Stromal cell of bone marrow (primary cell): ENCODE measurements around the gene MACF1.
"Not testable (repeated sequence)": the region's sequence is repeated elsewhere in the genome, so short reads cannot be mapped to it uniquely, and the experiment has no call there.

Source experiments
- DNase-seq: peaks from one replicate; pipeline ENCODE4 v3.0.0-alpha.2; 2012; ENCODE audit warnings: low read depth

Gene MACF1

DNA sequence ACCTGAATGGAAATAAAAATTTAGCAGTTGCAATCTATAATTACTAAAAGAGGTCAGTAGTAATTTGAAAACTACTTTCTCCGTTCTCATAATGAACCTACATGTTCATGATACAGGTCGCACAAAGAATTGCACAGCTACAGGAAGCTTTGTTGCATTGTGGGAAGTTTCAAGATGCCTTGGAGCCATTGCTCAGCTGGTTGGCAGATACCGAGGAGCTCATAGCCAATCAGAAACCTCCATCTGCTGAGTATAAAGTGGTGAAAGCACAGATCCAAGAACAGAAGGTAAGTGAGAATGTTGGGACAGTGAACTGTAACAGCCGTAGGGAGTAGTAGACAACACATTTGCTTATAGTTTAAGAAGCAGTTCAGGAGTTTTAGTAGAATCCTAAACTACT, 218.1 kb downstream of the MACF1 start:
- DNase-seq, result no peak

DNA sequence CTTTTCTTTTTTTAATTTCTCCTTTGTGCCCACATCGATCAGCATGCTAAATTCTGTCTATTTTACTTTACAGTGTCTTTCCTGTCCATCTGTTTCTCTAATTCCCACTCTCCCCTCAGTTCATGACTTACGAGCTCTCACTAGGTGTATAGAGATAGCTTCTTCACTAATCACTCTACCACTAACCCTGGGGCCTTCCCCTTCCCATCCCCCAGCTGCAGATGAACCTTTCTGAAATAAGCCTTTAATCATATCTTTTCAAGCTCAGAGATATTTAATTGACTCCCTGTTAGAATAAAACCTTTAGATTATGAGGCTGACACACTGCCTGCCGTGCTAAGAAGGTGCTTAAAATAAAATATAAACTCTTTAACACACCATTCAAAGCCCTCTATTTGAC, 220.7 kb downstream of the MACF1 start:
- DNase-seq, result no peak

DNA sequence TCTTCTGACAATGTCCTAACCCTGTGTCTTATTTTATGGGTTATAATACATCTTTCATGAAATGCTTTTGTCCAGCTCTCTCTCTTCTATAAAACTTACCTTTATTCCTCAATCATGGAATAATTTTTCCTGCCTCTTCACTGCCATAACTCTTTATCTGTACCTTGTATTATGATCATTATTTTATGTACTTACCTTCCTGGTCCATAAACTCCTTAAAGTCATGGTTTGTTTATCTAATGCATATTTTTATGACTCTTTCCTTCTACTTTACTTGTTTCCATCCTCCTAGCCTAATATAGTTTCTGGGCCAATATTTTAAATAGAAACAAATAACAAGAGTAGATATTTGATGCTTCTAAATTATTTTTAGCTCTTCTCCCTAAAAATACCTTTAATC, 221.1 kb downstream of the MACF1 start:
- no peak for DNase-seq

DNA sequence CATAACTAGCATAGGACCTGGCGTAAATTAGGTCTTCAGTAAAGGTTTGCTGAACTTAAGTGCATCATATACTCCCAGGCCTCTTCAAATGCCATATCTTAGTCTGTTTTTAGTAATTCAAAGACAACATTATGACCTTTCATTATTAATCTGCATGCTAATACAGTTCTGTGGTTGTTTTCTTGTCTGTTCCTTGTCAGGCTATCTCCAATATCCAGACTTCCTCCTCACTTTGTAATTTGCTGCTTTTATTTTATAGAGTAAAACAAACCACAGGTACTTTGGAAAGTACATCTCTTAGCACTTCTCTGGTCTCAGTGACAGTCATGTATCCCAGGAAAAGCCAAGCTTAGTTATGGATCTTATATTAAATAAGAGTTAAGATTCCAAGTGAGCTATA, 221.9 kb downstream of the MACF1 start:
- DNase-seq, result no peak

DNA sequence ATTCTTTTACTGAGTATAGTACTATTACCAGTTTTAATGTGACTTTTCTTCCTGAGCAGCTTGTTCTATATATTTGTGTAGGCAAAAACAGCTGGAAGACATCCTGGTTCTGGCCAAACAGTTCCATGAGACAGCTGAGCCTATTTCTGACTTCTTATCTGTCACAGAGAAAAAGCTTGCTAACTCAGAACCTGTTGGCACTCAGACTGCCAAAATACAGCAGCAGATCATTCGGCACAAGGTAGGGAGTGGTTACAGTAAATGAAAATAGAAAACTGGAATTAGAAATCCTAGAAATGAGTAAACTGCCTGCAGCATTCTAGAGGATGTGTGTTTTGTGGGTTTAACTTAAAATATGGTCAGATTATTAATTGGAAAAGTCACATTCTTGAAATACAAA, 222.9 kb downstream of the MACF1 start:
- DNase-seq, result no peak

DNA sequence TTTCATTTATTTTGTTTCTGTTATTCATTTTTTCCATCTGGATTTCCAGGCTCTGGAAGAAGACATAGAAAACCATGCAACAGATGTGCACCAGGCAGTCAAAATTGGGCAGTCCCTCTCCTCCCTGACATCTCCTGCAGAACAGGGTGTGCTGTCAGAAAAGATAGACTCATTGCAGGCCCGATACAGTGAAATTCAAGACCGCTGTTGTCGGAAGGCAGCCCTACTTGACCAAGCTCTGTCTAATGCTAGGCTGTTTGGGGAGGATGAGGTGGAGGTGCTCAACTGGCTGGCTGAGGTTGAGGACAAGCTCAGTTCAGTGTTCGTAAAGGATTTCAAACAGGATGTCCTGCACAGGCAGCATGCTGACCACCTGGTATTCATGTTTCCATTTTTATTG, 223.4 kb downstream of the MACF1 start:
- DNase-seq, result no peak

DNA sequence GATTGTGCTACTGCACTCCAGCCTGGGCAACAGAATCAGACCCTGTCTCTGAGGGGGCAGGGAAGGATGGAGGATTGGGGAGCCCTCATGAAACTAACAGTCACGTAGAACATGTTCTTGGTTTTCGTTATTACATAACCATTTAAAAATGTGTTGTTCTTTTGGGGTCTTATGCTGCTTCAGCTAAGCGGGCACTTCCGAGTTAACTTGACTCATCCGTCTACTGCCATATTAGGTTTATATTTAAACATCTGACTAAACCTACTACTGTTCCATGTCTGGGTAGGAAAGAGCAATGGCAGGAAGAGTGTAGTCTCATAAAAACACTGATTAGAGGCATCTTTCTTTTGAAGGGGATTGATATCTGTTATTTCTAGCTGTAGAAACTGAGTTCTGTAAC, 227.4 kb downstream of the MACF1 start:
- DNase-seq, result no peak

DNA sequence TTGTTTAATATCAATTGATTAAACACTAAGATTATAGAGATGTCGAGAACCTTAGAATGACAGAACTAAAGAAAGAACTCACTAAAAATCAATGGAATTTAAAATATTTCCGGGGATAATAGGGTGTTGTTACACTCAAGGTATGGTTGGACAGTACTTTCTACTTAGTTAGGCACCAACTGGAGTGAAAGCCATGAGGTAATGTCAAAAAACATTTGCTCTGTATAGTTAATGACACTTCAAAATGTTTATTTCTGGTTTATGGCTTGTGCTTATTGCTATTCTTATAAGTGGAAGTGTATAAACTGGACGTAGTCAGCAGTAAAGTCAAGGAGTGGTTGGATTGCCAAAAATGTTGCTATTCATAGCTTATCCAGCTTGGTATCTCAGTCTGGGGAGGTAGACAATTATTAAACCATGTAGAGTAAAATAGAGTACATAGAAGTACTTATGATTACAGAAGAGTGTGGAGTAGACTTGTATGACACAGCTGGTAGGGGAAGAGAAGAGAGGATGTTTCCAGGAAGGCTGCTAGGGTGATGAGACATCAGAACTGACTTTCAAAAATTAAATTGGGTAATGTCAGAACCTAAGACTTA, 230.4 kb downstream of the MACF1 start:
- no peak for DNase-seq

DNA sequence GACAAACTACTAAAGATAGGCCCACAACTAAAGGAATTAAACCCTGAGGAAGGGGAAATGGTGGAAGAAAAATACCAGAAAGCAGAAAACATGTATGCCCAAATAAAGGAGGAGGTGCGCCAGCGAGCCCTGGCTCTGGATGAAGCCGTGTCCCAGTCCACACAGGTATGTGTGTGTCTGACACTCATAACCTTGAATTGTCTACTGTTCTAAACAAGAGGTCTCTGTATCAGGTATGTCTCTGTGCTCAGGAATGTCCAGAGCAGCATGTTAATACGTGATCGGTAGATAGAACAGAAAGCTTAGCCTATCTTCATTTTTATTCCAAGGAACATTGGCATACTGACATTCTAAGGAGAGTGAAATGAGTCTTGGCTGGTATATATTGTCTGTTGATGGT, 231.1 kb downstream of the MACF1 start:
- DNase-seq, result no peak

DNA sequence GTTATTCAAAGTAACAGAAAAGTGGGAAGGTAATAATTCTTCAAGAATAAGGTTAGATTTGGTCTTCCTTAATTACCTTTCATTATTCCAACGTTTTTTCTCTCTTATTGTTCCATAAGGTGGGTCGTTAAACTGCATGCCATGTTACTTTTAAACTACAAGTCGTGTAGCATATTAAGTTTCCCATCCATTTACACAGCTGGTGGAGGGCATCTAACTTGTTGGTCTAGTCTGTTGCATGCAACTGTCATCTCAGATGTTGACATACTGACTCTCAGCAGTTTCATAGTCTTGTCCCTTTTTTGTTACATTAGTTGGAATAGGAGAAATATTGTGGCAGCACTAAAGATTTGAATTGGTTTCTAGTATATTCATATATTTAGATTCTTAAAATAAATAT, 232.3 kb downstream of the MACF1 start:
- no peak for DNase-seq

DNA sequence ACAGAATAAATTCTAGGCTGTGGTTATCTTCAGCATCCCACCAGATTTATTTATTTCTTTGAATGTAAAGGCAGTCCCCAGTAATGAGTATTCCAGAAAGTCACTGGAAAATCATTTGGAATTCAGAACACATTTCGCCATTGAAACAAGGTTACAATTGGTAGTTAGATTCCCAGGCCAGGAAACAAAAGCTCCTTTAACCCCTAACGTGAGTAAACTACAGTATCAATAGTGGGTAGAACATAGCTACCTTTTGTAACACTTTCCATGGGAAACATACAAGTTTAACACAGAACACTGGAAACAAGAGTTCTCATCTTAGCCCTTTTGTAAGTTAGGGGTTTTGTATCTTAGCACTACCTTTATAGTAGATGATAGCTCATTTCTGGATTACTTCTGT, 233.5 kb downstream of the MACF1 start:
- DNase-seq, result no peak

DNA sequence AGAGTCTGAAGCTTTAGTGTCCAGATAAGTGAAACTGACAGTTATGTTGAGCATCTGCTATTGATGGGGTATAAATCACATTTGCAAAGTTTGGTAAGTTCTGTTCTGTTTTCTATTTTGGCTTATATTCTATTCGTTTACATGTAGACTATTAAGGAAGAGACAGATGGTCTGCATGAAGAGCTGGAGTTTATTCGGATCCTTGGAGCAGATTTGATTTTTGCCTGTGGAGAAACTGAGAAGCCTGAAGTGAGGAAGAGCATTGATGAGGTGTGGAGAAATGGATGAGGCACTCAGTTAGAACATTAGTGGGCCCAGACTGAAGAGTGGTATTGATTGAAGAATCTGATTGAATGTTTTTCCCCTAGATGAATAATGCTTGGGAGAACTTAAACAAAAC, 236.4 kb downstream of the MACF1 start:
- DNase-seq, result no peak

DNA sequence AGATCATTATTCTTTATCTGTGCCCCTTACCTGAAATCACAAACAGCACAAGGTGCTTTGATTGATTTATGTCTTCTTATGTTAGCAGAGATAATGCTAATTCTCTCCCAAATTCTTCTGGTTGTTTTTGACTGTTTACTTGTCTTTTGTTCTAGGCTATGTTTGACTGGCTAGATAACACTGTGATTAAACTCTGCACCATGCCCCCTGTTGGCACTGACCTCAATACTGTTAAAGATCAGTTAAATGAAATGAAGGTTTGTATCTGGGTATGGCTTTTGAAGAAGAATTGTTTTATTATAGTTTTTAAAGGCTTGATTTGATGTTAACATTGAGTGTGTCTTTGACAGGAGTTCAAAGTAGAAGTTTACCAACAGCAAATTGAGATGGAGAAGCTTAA, 237.3 kb downstream of the MACF1 start:
- no peak for DNase-seq

DNA sequence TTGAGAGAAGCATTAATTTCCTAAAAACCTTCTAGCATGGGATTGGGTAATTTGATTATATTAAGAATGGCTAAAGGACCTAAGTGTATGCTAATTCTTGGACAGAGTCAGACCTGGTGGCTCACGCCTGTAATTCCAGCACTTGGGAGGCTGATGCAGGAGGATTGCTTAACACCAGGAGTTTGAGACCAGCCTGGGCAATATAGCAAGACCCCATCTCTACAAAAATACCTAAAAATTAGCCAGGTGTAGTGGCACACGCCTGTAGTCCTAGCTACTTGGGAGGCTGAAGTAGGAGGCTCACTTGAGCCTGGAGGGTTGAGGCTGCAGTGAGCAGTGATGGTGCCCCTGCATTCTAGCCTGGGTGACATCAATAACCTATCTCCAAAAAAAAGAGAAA, 241.1 kb downstream of the MACF1 start:
- DNase-seq, result no peak

DNA sequence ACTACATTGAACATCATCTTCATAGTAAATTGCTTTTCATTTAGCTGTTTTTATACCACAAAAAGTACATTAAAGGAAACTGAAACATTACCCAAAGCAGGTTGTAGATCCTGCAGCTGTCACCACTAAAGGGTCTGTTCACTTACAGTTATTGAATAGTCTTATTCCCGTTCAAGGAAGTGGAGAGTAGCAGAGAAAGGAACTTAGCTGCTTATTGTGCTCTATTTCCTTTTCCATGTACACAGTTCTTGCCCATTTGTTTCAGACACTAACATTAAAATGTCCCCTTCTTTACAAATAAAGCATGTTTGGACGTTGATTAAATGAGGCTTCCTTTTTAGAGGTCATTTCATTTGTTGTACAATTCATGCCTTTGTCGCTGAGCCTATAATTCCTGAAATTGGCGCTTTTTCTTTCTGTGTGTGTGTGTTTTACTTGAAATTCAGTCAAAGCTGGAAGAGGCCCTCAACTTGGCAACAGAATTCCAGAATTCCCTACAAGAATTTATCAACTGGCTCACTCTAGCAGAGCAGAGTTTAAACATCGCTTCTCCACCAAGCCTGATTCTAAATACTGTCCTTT, 242.6 kb downstream of the MACF1 start:
- no peak for DNase-seq

DNA sequence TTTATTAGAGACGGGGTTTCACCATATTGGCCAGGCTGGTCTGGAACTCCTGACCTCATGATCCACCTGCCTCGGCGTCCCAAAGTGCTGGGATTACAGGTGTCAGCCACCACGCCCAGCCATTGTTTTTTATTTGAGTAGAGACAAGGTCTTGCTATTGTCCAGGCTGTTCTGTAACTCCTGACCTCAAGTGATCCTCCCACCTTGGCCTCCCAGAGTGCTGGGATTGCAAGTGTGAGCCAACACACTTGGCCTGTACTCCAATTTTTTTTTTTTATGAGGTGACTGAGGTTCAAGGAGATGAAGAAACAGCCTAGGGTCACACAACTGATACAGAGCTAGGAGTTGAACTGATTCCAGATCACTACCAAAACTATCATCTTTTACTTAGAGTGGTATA, 245.5 kb downstream of the MACF1 start:
- DNase-seq, result not testable (repeated sequence)

DNA sequence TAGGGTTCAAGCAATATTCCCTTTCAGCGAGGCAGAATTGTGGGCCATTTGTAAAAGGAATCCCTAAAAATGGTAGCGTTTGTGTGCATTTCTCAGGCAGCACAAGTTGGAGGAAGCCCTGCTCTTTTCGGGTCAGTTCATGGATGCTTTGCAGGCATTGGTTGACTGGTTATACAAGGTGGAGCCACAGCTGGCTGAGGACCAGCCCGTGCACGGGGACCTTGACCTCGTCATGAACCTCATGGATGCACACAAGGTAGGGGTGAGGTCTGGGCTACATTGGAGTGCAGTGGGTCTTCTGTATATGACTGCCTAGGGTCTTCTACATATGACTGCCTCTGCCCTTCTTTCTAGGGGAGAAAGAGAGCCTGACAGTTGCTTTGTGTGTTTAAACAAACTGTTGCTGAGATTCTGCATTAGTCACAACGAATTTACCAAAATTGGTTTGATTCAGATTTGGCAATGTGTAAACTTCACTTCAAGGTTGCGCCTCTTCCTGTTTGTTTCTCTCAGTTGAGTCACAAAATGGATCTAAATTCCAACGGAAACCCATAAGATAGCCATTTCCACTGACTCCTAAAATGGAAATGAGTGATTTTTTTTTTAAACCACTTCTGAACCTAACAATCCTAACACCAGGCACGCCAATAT, 246.6 kb downstream of the MACF1 start:
- peak; percentile 49 for DNase-seq

DNA sequence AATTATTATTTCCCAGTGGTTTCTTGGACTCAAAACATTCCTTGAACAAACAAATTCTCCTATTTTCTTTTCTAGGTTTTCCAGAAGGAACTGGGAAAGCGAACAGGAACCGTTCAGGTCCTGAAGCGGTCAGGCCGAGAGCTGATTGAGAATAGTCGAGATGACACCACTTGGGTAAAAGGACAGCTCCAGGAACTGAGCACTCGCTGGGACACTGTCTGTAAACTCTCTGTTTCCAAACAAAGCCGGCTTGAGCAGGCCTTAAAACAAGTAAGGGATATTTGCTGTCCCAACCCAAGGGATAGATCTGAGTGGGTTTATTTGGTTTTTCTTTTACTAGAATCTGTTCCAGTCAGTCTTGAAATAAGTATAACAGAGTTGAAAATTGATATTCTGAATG, 247.6 kb downstream of the MACF1 start:
- DNase-seq, result no peak

DNA sequence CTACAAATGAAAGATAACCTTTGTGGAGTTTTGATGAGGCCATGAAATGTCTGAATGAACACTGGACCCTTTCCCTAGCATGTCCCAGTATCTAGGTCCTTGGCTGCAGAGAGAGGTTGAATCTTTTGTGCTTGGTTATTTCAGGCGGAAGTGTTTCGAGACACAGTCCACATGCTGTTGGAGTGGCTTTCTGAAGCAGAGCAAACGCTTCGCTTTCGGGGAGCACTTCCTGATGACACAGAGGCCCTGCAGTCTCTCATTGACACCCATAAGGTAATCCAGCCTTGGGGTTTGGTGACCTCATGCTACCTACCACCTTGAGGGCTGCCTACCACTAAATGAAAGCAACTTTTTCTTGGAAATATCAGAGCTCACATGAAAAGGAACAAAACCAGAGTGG, 248.0 kb downstream of the MACF1 start:
- DNase-seq, result no peak

DNA sequence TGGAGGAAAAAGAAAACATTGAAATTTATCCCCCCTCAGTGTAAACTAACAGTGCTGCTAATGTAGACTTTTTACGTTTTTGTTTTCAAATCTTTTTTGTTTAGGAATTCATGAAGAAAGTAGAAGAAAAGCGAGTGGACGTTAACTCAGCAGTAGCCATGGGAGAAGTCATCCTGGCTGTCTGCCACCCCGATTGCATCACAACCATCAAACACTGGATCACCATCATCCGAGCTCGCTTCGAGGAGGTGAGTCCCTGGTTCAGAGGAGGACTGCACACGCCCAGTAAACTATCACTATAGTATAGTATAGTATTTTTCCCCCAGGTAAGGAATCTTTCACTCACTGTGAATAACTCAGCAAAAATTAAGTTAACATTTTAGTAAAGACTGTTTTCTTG, 249.1 kb downstream of the MACF1 start:
- peak; percentile 49 for DNase-seq

DNA sequence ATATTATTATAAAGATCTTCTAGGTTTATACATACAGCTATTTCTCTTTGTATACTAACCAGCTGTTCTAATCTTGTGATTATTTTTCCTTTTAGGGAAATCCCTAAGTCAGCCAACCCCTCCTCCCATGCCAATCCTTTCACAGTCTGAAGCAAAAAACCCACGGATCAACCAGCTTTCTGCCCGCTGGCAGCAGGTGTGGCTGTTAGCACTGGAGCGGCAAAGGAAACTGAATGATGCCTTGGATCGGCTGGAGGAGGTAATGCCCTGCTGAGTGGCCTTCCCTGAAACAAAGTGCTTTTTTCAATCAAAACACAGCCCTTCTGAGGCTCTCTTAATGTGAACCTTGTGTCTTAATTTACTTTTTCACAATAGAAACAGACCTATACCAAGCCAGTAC, 254.5 kb downstream of the MACF1 start:
- DNase-seq, result no peak

DNA sequence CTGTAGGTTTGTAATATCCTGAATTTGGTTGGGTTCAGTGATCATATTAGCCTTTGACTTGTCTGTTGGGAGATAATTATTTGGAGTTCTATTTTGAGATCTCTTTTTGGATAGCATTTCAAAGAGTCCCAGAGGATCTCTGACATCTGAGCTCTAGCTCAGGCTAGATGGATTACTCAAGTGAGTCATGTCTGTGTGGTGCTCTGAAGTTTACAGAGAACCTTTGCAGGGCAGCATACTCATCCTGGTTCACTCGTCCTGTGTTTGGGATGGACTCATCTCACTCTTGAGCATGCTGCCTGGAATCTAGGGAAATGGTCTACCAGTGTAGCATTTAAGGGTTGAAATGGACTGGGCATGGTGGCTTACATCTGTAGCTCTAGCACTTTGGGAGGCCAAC, 257.6 kb downstream of the MACF1 start:
- peak; percentile 78 for DNase-seq

DNA sequence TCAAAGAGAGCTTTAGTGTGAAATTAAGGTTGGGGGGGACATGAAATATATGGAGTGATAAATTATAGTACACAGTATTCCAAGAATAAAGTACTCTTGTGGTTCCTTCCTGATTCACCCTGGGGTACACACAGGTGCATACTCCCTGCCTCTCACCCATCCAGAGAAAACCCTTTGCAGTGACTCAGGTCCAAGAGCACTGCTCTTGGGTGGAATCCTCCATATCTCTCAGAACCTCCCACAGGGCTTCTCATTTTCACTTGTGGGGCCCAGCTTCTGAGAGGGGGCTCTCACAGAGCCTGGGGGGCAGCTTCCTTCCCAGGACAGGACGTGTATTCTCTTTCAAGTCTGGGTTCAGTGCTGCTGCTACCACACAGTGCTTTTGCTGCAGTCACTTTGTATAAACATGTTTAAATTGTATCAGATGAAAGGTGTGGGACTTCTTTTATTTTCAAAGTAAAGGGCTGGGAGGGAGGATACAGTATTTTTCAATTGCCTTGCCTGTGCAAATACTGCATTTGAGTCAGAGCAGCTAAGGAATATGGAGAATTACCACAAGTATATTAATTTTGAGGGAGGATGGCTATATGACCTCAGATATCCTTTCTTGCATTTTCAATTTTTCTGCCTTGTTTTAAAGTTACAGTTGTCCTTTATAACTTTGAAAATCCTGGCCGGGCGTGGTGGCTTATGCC, 262.1 kb downstream of the MACF1 start:
- DNase-seq, result no peak
